ENCODE measurements around the gene CCDC124.

- TF ChIP-seq, protein P1, sequence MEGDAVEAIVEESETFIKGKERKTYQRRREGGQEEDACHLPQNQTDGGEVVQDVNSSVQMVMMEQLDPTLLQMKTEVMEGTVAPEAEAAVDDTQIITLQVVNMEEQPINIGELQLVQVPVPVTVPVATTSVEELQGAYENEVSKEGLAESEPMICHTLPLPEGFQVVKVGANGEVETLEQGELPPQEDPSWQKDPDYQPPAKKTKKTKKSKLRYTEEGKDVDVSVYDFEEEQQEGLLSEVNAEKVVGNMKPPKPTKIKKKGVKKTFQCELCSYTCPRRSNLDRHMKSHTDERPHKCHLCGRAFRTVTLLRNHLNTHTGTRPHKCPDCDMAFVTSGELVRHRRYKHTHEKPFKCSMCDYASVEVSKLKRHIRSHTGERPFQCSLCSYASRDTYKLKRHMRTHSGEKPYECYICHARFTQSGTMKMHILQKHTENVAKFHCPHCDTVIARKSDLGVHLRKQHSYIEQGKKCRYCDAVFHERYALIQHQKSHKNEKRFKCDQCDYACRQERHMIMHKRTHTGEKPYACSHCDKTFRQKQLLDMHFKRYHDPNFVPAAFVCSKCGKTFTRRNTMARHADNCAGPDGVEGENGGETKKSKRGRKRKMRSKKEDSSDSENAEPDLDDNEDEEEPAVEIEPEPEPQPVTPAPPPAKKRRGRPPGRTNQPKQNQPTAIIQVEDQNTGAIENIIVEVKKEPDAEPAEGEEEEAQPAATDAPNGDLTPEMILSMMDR (IDR thresholded peaks at IDR 0.05; ENCODE audit: low read depth, low read length, missing input control), result no peak
- no peak for TF ChIP-seq SP1 (IDR thresholded peaks at IDR 0.05)
- TF ChIP-seq MAX (IDR thresholded peaks at IDR 0.05), result no peak
- TF ChIP-seq EGR1 (IDR thresholded peaks at IDR 0.05; ENCODE audit: low read depth in 2 of 2), result no peak
- no peak for TF ChIP-seq ZBTB33 (IDR thresholded peaks at IDR 0.05)
- no peak for TF ChIP-seq YY1 (IDR thresholded peaks at IDR 0.05)
These were observed 44.6 kb upstream of the CCDC124 start for GRCh38 chr19:17888260-17888659.

Measured in liver (tissue), 3 donors.